ENCODE data around the gene MYOZ1.
"Not testable (repeated sequence)": the region's sequence is repeated elsewhere in the genome, so short reads cannot be mapped to it uniquely, and the experiment has no call there.

Gene MYOZ1, protein sequence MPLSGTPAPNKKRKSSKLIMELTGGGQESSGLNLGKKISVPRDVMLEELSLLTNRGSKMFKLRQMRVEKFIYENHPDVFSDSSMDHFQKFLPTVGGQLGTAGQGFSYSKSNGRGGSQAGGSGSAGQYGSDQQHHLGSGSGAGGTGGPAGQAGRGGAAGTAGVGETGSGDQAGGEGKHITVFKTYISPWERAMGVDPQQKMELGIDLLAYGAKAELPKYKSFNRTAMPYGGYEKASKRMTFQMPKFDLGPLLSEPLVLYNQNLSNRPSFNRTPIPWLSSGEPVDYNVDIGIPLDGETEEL

DNA sequence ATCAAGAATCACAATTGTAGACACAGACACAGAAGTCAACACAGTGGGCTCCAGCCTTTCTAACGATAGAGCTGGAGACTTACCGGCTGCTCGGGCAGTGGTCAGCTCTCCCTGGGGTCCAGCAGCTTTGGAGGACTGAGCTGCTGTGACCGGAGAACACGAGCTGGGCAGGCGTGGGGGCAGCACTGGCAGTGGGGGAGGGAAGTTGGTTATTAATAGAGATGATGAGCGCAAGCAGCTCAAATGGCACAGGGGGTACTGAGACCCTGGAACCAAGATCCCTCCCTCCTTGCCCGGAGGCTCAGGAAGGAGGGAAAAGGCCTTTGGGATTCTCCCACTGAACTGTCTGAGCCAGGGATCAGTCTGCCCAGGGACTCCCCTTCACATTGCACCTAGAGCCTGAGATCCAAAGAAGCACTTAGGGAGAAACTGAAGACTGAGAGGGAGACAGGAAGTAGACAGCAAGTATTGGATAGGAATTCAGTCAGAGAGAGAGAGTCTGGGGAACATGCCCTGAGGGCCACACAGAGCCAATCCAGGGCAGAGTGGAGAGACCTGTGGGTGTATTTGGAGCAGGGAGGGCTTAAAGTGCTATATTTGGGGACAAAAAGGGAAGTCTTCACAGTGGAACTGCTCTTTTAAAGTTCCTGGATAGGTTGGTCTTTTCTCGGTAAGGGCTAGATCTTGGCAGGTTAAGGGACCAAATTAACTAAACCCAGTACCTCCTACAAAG lies at the start of gene MYOZ1:
Gene MYOZ1, minus strand, starts transcription at position 147 of the 733 bp plus-strand sequence. CDS start 1,457 bp downstream, outside the sequence.
- no peak for DNase-seq

DNA sequence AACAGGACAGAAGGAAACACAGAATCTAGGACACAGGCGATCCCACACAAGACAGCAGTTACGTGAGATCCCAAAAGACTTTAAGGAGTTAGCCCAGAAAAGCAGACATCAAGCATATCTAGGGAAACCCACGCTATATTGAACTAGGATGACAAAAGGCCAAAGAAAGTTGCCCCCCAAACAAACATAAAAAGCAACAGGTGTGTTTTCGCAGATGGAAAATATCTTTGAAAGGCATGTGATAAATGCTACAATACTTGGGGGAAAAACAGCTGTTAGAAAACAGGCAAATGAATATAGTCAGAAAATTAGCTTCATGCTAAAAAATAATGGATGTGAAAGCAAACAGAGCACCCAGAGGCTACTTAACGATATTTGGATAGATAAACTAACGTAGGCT lies 49.5 kb upstream of the MYOZ1 start:
- not testable (repeated sequence) for DNase-seq

DNA sequence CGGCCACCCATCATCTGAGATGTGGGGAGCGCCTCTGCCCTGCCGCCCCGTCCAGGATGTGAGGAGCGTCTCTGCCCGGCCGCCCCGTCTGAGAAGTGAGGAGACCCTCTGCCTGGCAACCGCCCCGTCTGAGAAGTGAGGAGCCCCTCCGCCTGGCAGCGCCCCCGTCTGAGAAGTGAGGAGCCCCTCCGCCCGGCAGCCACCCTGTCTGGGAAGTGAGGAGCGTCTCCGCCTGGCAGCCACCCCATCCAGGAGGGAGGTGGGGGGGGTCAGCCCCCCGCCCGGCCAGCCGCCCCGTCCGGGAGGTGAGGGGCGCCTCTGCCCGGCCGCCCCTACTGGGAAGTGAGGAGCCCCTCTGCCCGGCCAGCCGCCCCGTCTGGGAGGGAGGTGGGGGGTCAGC lies 48.3 kb upstream of the MYOZ1 start:
- not testable (repeated sequence) for DNase-seq

DNA sequence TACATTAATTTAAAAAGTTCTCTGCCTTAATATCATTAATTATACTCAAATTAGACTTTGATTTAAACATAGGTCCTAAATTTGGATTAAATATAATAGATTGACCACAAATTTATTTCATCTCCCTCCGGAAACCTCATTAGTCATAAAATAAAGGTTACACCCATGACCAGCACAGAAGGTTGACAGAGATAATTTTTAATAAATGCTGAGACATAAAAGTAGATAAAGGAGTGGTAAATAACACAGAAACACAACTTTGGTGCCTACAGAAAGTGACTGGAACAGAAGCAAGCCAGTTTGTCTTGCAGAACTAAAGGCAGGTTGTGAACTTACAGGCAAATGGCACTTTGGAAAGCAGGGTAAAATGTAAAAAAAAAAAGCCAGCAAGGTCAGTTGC lies 46.4 kb upstream of the MYOZ1 start:
- DNase-seq, result not testable (repeated sequence)

DNA sequence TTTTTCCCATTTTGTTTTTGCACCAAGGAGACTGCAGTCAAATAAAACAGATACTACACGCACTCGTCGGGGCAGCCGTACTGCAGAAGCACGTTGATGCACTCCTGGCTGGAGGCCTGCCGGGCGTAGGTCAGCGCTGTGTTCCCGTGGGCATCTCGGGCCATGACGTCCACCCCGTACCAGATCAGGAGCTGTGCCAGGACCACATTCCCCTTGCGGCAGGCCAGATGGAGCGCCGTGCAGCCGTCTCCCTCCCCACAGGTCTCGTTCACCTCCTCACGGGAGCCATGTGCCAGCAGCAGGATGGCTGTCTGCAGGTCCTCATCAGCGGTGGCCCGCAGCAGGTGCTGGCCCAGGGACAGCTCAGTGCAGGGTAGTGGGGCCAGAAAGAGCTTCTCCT lies 33.3 kb upstream of the MYOZ1 start:
- DNase-seq, result not testable (repeated sequence)

DNA sequence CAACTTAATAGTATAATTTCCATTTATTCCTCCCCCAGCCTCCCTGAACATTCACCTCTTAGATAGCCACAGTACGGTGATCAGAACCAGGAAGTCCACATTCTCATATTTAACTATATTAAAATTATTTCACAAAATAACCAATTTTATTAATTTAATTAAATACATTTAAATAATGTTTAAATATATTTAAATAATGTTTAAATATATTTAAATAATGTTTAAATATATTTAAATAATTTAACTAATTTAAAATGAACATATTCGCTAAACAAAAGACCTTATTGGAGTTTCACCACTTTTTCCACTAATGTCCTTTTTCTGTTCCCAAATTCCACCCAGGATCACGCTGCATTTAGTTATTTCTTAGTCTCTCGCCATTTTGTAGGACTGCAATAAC lies 27.1 kb upstream of the MYOZ1 start:
- DNase-seq, result not testable (repeated sequence)

DNA sequence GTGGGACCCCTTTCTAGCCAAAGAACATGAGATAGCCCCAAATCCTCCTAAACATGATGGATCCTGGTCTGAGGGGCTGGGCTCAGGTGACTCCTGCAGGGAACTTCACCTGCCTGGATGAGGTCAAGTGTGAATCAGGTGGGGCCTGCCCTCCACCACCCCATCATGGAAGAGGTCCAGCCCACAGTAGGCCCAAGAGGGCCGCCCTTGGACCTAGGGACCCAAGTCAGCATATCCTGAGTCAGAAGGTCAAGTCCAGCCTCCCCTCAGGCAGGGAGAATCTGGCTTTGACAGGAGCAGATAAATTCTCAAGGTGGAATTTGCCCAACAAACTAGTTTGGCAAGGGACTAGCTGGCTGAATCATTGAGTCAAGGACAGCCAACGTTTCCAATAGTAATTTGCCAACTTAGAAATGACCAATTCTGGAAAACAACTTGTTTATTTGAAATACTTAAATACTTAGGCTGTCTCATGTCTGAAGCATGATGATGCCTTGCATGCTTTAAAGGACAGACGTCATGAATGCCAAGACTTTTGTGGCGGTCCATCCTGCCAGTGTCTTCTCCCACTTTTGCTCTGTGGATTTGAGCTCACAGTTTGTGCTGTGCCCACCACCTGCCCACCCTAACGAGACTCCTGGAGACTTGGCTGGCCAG lies 25.0 kb upstream of the MYOZ1 start:
- DNase-seq, result not testable (repeated sequence)

DNA sequence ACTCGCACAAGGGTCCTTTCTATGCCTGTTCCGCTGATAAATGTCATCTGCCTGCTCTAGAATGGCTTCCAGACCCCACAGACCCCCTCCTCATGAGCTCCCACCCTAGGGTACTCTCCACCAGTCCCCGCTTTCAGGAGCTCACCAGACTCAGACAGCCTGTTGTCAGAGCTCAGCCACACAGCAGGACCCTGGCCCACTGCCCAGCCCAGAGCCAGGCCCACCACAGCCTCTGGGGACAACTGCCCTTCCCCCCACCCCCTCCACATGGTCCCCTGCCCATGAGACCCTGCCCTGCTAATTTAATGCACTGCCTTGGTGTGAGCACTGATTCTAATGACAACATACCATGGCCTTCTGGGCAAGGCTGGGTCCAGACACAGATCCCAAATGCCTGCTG lies 24.3 kb upstream of the MYOZ1 start:
- DNase-seq, result not testable (repeated sequence)

DNA sequence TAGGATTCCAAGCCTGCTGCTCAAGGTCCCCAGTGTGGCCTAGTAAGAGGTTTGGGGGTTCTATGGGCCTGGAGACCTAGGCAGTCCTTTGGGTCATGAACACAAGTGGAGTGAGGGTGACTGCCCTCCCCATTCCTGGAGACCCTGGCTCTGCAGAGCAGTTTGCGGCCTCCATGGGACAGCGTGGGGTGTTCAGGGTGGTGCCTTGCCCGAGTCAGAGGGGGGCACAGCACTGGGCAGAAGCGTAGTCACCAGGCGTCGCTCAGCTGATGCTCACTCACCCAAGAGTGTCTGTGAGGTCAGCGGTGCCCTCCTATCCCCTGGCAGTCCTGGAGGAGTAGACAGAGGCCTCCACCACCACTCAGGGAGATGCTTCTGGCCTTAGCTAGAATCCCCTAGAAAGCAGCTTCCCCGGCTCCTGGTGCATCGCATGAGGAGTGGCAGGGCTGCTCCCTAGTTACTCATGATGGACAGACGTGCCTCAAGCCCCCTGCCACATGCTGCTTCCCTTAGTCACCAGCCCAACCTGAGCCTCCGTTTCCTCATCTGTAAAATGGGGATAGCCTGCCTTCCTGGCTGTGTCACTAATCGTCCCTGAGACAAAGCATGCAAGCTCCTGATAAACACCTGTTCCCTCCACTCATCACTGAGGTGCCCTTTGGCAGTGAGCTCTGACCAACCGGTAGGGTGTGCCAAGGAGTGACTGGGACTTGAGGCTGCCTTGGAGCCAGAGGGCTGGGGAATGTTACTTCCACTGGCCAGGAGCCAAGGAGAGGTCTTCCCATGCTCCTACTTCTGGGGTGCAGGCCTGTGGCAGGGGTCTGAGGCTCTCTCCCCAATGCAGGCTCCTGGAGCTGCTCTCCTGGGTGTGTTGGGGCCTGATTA lies 23.1 kb upstream of the MYOZ1 start:
- not testable (repeated sequence) for DNase-seq

DNA sequence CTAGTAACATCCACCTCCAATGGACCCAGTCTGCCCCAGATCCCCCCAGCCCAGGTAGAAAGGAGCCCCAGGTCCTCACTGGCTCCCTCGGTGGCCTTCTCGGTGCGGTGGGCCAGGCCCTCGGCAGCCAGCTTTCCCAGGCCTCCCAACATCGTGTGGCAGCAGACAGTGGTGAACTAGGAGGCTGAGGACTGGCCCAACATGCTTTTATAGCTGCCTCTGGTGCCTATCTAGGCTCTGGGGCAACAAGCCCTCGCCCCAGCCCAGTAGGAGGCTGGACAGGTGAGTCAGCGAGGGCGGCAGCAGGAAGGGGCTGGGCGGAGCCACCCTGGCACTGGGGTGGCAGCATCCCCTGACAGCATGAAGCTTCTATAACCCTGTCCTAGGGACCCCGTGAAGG lies 22.3 kb upstream of the MYOZ1 start:
- DNase-seq, result not testable (repeated sequence)

DNA sequence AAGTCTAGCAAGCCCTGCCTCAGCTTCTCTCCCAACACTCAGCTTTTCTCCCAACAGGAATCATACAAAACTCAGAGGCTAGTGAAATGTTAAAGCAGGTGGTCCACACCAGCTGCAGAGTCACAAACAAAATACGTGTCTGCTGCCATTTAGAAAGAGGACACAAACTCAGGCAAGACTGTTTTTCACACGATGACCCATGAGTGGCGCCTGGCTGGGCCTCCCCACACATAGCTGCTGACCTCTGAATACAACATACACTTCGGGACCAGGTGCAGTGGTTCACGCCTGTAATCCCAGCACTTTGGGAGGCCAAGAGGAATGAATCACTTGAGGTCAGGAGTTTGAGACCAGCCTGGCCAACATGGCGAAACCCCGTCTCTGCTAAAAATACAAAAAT lies 21.4 kb upstream of the MYOZ1 start:
- DNase-seq, result not testable (repeated sequence)

DNA sequence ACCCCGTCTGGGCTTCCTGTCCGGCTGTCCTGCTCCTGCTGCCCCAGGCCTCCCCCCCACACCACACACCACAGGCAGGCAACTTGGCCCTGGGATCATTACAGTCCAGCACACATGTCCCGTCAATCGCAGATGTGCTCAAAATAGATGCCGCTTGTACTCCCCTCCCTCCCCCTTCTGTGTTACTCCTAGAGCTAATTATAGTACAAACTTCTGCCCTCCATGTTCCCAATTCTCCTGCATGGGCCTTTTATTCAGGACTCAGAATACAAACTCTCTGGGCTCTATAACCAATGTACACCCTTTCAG lies 14.7 kb upstream of the MYOZ1 start, which contains the start of gene SYNPO2L:
Gene SYNPO2L, minus strand, starts transcription at position 40 of the 309 bp plus-strand sequence. CDS start 107 bp downstream, outside the sequence.
- DNase-seq, result no peak

DNA sequence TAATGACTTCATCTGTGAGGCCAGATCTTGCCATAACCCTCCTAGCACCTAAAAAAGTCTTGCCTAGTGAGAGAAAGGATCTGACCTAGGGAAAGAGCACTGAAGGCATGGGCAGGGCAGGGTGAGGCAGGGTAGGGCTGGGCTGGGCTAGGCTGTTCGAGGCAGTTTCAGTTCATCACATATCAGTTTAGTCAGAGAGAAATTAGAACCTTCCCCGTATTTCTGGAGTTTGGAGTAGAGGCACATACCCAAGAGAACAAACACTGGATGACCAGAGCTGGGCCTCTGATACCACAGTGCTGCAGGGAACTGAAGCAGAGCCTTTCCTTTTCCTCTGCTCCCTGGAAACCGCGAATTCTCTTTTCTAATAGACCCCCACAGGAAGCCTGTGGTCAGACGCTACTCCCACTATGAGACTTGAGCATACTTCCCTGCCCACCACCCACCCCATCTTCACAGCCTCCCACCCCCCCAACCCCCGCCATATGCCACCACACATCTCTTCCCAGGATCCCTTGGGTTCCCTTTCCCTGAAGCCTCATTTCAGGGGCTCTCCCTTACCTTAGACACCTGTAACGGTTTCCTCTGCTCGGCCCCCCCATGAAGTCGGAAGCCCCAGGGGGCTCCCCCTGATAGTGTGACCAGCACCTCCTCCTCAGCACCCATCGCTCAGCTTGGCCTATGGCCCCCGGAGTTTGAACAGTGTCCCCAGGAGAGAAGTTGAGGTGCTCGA lies 14.1 kb upstream of the MYOZ1 start:
- DNase-seq, result no peak

DNA sequence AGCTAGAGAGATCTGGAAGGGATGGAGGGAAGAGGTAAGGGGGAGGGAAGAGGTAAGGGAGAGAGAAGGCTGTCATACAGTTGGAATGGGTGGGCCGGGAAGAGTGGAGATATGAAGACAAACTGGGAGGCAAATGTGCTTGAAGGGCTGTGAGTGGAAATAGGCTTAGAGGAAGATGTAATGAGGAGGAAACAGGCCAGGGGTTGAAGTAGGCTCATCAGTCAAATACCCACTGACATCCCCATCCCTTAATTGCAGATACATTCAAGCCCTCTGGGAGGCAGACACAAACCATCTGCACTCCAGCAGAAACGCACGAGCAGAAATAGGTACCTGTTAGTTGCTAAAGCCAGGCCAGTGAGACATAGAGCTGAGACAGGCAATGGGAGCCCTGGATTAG lies 12.4 kb upstream of the MYOZ1 start:
- DNase-seq, result peak; percentile 22

DNA sequence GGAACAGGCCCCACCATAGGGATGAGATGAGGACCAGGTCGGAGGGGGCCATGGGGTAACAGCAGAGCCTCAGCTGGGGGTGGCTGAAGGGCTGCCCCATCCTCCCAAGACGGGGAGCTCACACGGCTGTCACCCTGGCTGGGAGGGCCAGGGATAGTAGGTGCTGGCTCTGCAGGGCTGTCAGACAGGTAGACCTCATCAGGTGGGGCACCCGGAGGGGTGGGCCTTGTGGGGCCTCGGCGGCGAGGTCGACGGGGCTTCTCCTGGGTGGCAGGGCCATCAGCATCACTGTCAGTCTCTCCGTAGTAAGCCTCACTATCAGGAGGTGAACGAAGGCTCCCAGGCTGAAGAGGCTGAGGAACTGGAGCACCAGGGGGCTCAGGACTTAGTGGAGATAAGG lies 11.9 kb upstream of the MYOZ1 start:
- no peak for DNase-seq

DNA sequence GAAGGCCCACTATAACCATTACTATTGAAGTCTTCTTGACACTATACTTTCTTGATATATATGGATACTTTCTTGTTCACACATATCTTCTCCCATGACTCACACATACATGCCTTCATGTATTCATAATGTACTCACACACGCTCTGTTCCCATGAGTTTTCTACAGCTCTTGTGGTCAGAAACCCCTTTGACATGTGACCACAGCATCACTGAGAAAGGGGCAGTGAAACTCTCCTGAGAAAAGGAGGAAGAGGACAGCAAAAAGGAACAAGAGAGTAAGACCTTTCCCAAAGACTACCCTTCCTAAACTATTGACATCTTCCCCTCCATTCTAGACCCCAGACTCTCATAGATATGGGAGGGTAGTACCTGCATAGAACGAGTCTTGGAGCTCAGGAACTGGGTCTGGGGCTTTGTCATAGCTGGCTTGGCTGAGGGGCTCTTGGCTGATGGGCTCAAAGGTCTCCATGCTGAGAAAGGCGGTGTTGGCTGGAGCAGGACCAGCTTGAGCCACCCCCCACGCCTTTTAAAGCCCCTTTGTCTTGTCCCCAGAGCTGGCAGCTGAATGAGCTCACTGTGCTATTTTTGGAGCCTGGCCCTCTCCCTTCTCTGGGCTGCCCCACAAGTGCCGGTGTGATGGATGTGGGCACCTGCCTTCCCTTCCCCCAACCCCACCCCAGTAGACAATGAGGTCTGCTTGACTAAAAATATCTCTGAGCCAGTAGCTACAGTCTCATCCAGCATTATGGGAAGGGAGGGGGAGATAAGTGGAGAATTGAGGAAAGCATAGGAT lies 9.5 kb upstream of the MYOZ1 start:
- DNase-seq, result peak; percentile 23

DNA sequence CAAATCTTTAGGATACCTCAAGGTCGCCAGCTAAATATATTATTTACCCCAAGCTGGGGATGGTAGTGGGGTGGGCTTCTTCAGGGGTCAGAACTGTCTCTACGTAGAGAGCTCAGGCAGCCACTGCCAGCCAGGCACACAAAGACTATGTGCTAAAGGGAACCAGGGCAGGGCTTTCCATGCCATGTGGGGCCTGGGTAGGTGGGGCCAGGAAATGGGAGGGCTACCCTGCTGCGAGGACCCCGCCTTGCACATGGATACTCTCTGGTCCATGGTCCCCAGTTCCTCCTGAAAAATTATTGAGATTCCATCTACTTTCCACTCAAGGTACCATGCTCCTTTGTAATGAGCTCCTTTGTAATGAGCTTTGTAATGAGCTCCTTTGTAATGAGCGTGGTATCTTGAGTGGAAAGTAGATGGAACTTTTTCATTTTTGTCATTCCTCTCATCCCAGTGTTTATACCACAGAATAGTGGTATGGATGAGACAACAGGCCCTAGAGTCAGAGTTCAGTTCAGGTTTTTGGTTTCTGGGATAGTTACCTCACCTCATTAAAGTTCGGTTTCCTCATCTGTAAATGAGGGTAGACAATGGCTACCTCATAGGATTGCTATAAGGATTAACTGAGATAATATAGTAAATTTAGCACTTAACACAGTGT lies 8.7 kb upstream of the MYOZ1 start:
- DNase-seq, result no peak

DNA sequence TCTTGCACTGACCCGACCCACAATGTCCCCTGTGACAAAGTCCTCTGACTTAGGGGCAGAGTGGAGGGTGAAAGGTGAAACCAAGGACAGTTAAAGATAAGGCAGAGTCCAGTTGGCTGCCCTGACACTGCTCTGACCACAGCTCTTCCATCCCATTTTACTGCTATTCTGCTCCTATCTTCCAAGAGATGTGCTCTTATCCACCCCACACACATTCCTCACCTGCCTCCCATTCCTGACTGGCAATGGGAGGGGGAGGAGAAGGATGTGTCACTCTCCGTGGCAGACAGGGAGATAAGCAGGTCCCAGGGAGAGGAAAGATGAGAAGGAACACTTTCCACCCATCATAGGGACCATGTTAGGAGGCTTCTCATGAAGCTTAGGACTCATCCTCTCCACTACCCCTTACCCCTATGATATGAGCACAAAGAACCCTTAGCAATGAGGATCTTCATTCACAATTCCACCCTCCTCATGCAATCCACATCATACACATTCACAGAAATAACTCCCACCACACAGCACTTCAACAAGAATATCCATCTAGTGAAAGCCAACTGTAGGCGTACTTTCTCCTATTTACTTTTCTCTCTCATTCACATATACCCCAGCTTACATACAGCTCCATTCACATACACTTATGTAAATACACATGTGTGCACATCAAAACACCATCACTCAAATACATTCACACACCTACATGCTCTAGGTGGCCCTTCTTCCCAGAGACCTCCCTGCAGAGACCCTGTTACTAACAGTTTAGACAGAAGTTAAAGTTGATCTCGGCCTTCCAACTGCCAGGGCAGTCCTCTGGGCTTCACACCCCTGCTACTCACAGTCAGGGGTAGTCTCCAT lies 7.9 kb upstream of the MYOZ1 start:
- DNase-seq, result no peak

DNA sequence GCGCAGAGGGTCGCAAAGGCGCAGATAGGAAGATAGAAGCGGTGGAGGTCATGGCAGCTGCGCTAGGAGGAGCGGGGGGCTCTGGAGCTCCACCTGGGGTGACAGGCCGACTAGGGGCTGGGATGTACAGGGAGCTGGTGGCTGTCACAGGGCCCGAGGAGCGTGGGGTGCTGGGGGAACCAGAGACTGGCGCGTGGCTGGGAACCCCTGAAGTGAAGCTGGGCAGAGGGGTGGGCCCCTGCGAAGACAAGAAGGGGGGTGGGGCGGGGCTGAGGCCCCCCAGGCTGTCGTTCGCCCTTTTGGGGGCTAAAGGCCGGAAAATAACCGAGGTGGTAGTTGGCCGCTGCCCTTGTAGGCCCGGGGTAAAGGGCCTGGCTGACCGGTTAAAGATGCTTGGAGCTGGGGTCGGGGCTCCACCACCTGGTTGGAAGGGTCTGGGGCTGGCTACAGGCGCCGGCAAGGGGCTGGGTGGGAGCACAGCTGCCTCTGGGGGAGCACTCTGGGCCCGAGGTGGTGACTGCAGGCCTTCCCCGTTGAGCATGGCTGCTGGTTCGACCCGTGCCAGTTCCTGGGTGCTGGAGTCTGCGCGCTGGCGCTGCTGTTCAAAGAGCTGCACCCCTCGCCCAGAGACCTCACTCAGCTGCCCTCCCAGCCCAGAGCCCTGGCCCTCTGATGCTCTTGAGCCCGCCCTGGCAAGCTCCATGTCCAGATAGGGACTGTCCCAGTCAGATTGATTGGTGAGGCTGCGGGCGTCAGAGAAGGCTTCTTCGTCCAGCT lies 6.8 kb upstream of the MYOZ1 start:
- no peak for DNase-seq
